Omental fat pad (tissue), 4 donors: Measurements from ENCODE around the gene RNF4. TPM values are rescaled to one million over a fixed set of nuclear protein-coding genes. Genes with fewer than 3 reads are reported as not detected.

ENCODE experiments used
- ATAC-seq: fragments of 150-250 bp; one replicate; pipeline ENCODE4 v1.9.1; 2016; ENCODE audit warnings: mild to moderate bottlenecking, moderate library complexity; ENCODE audit not compliant: low FRiP score
- DNase-seq: peaks from one replicate; pipeline ENCODE4 v3.0.0-alpha.2; 2019; ENCODE audit warnings: low spot score
- CTCF ChIP-seq, 3 donors: fragments of 450-650 bp; IDR thresholded peaks; one replicate each; pipeline ENCODE4 v1.5.1; 2016 to 2017; ENCODE audit warnings: antibody characterized with exemption in 3 of 3, mild to moderate bottlenecking in 3 of 3, moderate library complexity in 2 of 3
- total RNA-seq, 4 donors: library from RNA; depleted of rRNA; stranded (reverse); fragments of >200 nt; gene quantifications; one replicate each; pipeline ENCODE4 v1.1.0, GENCODE V29; 2016

Gene RNF4
- total RNA-seq, 4 donors from 2014 or later, result 38.5 to 90.1 (median 44.5) TPM

- no peak for DNase-seq
- ATAC-seq, result no peak
- no peak for TF ChIP-seq CTCF (IDR thresholded peaks at IDR 0.05)
Observed at GRCh38 chr4:2558301-2558700, 89.4 kb downstream of the RNF4 start.

- no peak for ATAC-seq
- DNase-seq, result no peak
- no peak for TF ChIP-seq CTCF (IDR thresholded peaks at IDR 0.05)
Observed at GRCh38 chr4:2560167-2560566, 91.3 kb downstream of the RNF4 start.

Other genes starting within 250 kb of the RNF4 start
- gene HAUS3, start 227.0 kb upstream of the RNF4 start, total RNA-seq, result 10 to 100 TPM in 3 of 4 donors, 1 to 10 TPM in 1; 9.5 to 27.6 (median 10.8) TPM
- gene POLN, start 227.0 kb upstream of the RNF4 start, total RNA-seq, result 1 to 10 TPM; 4.7 to 7.3 (median 5.1) TPM
- 100 to 1,000 TPM in 1 of 4 donors, 10 to 100 TPM in 3; 33.7 to 118 (median 59.5) TPM for gene MXD4, start 207.0 kb upstream of the RNF4 start, total RNA-seq
- 10 to 100 TPM in 2 of 4 donors, 1 to 10 TPM in 2; 7.1 to 24.5 (median 16.7) TPM for gene ZFYVE28, start 50.5 kb upstream of the RNF4 start, total RNA-seq
- under 1 TPM in 2 of 4 donors, not detected in 2; 0.32 to 0.60 TPM for gene CFAP99, start 50.2 kb upstream of the RNF4 start, total RNA-seq
- 10 to 100 TPM; 16.7 to 30.1 (median 24.9) TPM for gene FAM193A, start 67.5 kb downstream of the RNF4 start, total RNA-seq